Measurements from ENCODE around the gene CCDC88C.

CCDC88C gene

GRCh38 chr14:91341751-91342154 is 75.9 kb downstream of the CCDC88C start:
- no peak overlapping the region for H3K18ac ChIP-seq (ENCODE audit: low read length)
- no peak overlapping the region for H3K27ac ChIP-seq (replicated peaks; ENCODE audit: low read length)
- no CpG with 5 or more reads among the region's 7 CpGs for WGBS, 2 donors (ENCODE audit: extremely low coverage in 2 of 2, insufficient read length in 2 of 2, insufficient replicate concordance in 1 of 2)
- peaks cover 21 to 51% of the 10 kb centered on the region in 2 donors for H3K36me3 ChIP-seq (replicated peaks in 1 of 2; ENCODE audit: control insufficient read depth in 2 of 2, insufficient read depth in 2 of 2, low read length in 2 of 2)
- no peaks in the 10 kb centered on the region for H3K9me3 ChIP-seq (replicated peaks in 1 of 2; ENCODE audit: control insufficient read depth in 2 of 2, insufficient read depth in 1 of 2, low read depth in 1 of 2, low read length in 2 of 2)
- no peak overlapping the region for H3K14ac ChIP-seq (ENCODE audit: low read length)
- no peak overlapping the region for H2BK15ac ChIP-seq (ENCODE audit: low read length)
- H3K27me3 ChIP-seq (ENCODE audit: control insufficient read depth in 3 of 3, insufficient read depth in 3 of 3, low read depth in 1 of 3, low read length in 3 of 3) = no peaks in the 10 kb centered on the region
- H3K4ac ChIP-seq (ENCODE audit: low read length) = no peak overlapping the region
- no peak overlapping the region for H2BK12ac ChIP-seq (ENCODE audit: low read length)
- H3K23ac ChIP-seq (ENCODE audit: low read depth, low read length, poor library complexity) = no peak overlapping the region
- H4K91ac ChIP-seq (ENCODE audit: low read depth, low read length, poor library complexity) = no peak overlapping the region
- peaks cover 0 to 5% of the 10 kb centered on the region in 2 donors for H3K4me1 ChIP-seq (ENCODE audit: control insufficient read depth in 2 of 2, insufficient read depth in 1 of 2, low read depth in 1 of 2, low read length in 2 of 2)
- no peak overlapping the region for H4K8ac ChIP-seq (ENCODE audit: low read depth, low read length)
- no peak overlapping the region for H2BK120ac ChIP-seq (ENCODE audit: low read depth, low read length)
- no peak overlapping the region for H3K9ac ChIP-seq (ENCODE audit: low read depth, low read length, poor library complexity)
- H2AFZ ChIP-seq (ENCODE audit: low read length) = no peak overlapping the region
- no peak overlapping the region for H2AK5ac ChIP-seq (ENCODE audit: low read depth, low read length)
- H3K79me1 ChIP-seq (ENCODE audit: low read depth, low read length) = peaks cover 6% of the 10 kb centered on the region
- DNase-seq (ENCODE audit: low spot score) = no peak
- H3K4me3 ChIP-seq (ENCODE audit: low read length in 2 of 2) = no peak overlapping the region
- H3K4me2 ChIP-seq (ENCODE audit: insufficient read depth, low read length, poor library complexity, severe bottlenecking) = no peak overlapping the region
- no peak overlapping the region for H2BK5ac ChIP-seq (ENCODE audit: low read length)

- H2BK12ac ChIP-seq (ENCODE audit: low read length) = no peak overlapping the region
- no peak overlapping the region for H2BK5ac ChIP-seq (ENCODE audit: low read length)
- DNase-seq (ENCODE audit: low spot score) = no peak
- no peak overlapping the region for H3K9ac ChIP-seq (ENCODE audit: low read depth, low read length, poor library complexity)
- peaks cover 6% of the 10 kb centered on the region for H3K79me1 ChIP-seq (ENCODE audit: low read depth, low read length)
- no peaks in the 10 kb centered on the region for H3K9me3 ChIP-seq (replicated peaks in 1 of 2; ENCODE audit: control insufficient read depth in 2 of 2, insufficient read depth in 1 of 2, low read depth in 1 of 2, low read length in 2 of 2)
- WGBS, 2 donors (ENCODE audit: extremely low coverage in 2 of 2, insufficient read length in 2 of 2, insufficient replicate concordance in 1 of 2) = no CpG with 5 or more reads among the region's 2 CpGs
- no peak overlapping the region for H3K4ac ChIP-seq (ENCODE audit: low read length)
- H4K8ac ChIP-seq (ENCODE audit: low read depth, low read length) = no peak overlapping the region
- H3K14ac ChIP-seq (ENCODE audit: low read length) = no peak overlapping the region
- no peak overlapping the region for H4K91ac ChIP-seq (ENCODE audit: low read depth, low read length, poor library complexity)
- no peak overlapping the region for H2BK120ac ChIP-seq (ENCODE audit: low read depth, low read length)
- H3K4me2 ChIP-seq (ENCODE audit: insufficient read depth, low read length, poor library complexity, severe bottlenecking) = no peak overlapping the region
- H3K18ac ChIP-seq (ENCODE audit: low read length) = no peak overlapping the region
- H2AFZ ChIP-seq (ENCODE audit: low read length) = no peak overlapping the region
- H2AK5ac ChIP-seq (ENCODE audit: low read depth, low read length) = no peak overlapping the region
- H2BK15ac ChIP-seq (ENCODE audit: low read length) = no peak overlapping the region
- no peak overlapping the region for H3K27ac ChIP-seq (replicated peaks; ENCODE audit: low read length)
- peaks cover 0 to 2% of the 10 kb centered on the region in 2 donors for H3K4me1 ChIP-seq (ENCODE audit: control insufficient read depth in 2 of 2, insufficient read depth in 1 of 2, low read depth in 1 of 2, low read length in 2 of 2)
- no peak overlapping the region for H3K4me3 ChIP-seq (ENCODE audit: low read length in 2 of 2)
- no peaks in the 10 kb centered on the region for H3K27me3 ChIP-seq (ENCODE audit: control insufficient read depth in 3 of 3, insufficient read depth in 3 of 3, low read depth in 1 of 3, low read length in 3 of 3)
- H3K23ac ChIP-seq (ENCODE audit: low read depth, low read length, poor library complexity) = no peak overlapping the region
- H3K36me3 ChIP-seq (replicated peaks in 1 of 2; ENCODE audit: control insufficient read depth in 2 of 2, insufficient read depth in 2 of 2, low read length in 2 of 2) = peaks cover 21 to 55% of the 10 kb centered on the region in 2 donors
These were observed 76.3 kb downstream of the CCDC88C start for GRCh38 chr14:91341334-91341733.

GRCh38 chr14:91339671-91340369 is 77.8 kb downstream of the CCDC88C start:
- H3K4ac ChIP-seq (ENCODE audit: low read length) = no peak overlapping the region
- H2AK5ac ChIP-seq (ENCODE audit: low read depth, low read length) = peak overlapping the region; percentile 4
- H2BK15ac ChIP-seq (ENCODE audit: low read length) = no peak overlapping the region
- no peak overlapping the region for H3K27ac ChIP-seq (replicated peaks; ENCODE audit: low read length)
- peaks cover 6% of the 10 kb centered on the region for H3K79me1 ChIP-seq (ENCODE audit: low read depth, low read length)
- H2BK120ac ChIP-seq (ENCODE audit: low read depth, low read length) = no peak overlapping the region
- no peak overlapping the region for H3K23ac ChIP-seq (ENCODE audit: low read depth, low read length, poor library complexity)
- H3K36me3 ChIP-seq (replicated peaks in 1 of 2; ENCODE audit: control insufficient read depth in 2 of 2, insufficient read depth in 2 of 2, low read length in 2 of 2) = peaks cover 28 to 70% of the 10 kb centered on the region in 2 donors
- H3K4me3 ChIP-seq (ENCODE audit: low read length in 2 of 2) = no peak overlapping the region
- H3K9ac ChIP-seq (ENCODE audit: low read depth, low read length, poor library complexity) = no peak overlapping the region
- no peaks in the 10 kb centered on the region for H3K27me3 ChIP-seq (ENCODE audit: control insufficient read depth in 3 of 3, insufficient read depth in 3 of 3, low read depth in 1 of 3, low read length in 3 of 3)
- no peak overlapping the region for H4K8ac ChIP-seq (ENCODE audit: low read depth, low read length)
- no peak overlapping the region for H3K4me2 ChIP-seq (ENCODE audit: insufficient read depth, low read length, poor library complexity, severe bottlenecking)
- no peak overlapping the region for H3K14ac ChIP-seq (ENCODE audit: low read length)
- no CpG with 5 or more reads among the region's 30 CpGs for WGBS, 2 donors (ENCODE audit: extremely low coverage in 2 of 2, insufficient read length in 2 of 2, insufficient replicate concordance in 1 of 2)
- no peaks in the 10 kb centered on the region for H3K9me3 ChIP-seq (replicated peaks in 1 of 2; ENCODE audit: control insufficient read depth in 2 of 2, insufficient read depth in 1 of 2, low read depth in 1 of 2, low read length in 2 of 2)
- no peak overlapping the region for H2BK5ac ChIP-seq (ENCODE audit: low read length)
- no peaks in the 10 kb centered on the region for H3K4me1 ChIP-seq (ENCODE audit: control insufficient read depth in 2 of 2, insufficient read depth in 1 of 2, low read depth in 1 of 2, low read length in 2 of 2)
- no peak overlapping the region for H2AFZ ChIP-seq (ENCODE audit: low read length)
- no peak overlapping the region for H4K91ac ChIP-seq (ENCODE audit: low read depth, low read length, poor library complexity)
- no peak overlapping the region for H2BK12ac ChIP-seq (ENCODE audit: low read length)
- no peak overlapping the region for H3K18ac ChIP-seq (ENCODE audit: low read length)
- no peak for DNase-seq (ENCODE audit: low spot score)

- Histone ChIP-seq H3K4me2 (ENCODE audit: insufficient read depth, low read length, poor library complexity, severe bottlenecking) (no peak overlapping the region), H2BK120ac (ENCODE audit: low read depth, low read length) (no peak overlapping the region)
These were observed 78.5 kb downstream of the CCDC88C start for GRCh38 chr14:91339076-91339475.

More at GRCh38 chr14:91339076-91339475, 78.5 kb downstream of the CCDC88C start:
- peak overlapping the region; percentile 34 for H3K23ac ChIP-seq (ENCODE audit: low read depth, low read length, poor library complexity)
- H2AFZ ChIP-seq (ENCODE audit: low read length) = no peak overlapping the region
- no peak overlapping the region for H4K8ac ChIP-seq (ENCODE audit: low read depth, low read length)
- H3K18ac ChIP-seq (ENCODE audit: low read length) = peak overlapping the region; percentile 15
- no peaks in the 10 kb centered on the region for H3K4me1 ChIP-seq (ENCODE audit: control insufficient read depth in 2 of 2, insufficient read depth in 1 of 2, low read depth in 1 of 2, low read length in 2 of 2)
- no peak overlapping the region for H2BK15ac ChIP-seq (ENCODE audit: low read length)
- DNase-seq (ENCODE audit: low spot score) = no peak
- H3K27me3 ChIP-seq (ENCODE audit: control insufficient read depth in 3 of 3, insufficient read depth in 3 of 3, low read depth in 1 of 3, low read length in 3 of 3) = no peaks in the 10 kb centered on the region
- H2BK12ac ChIP-seq (ENCODE audit: low read length) = no peak overlapping the region
- no peaks in the 10 kb centered on the region for H3K9me3 ChIP-seq (replicated peaks in 1 of 2; ENCODE audit: control insufficient read depth in 2 of 2, insufficient read depth in 1 of 2, low read depth in 1 of 2, low read length in 2 of 2)
- H3K14ac ChIP-seq (ENCODE audit: low read length) = peak overlapping the region; percentile 66
- WGBS, 2 donors (ENCODE audit: extremely low coverage in 2 of 2, insufficient read length in 2 of 2, insufficient replicate concordance in 1 of 2) = no CpG with 5 or more reads among the region's 17 CpGs
- no peak overlapping the region for H3K27ac ChIP-seq (replicated peaks; ENCODE audit: low read length)
- H3K79me1 ChIP-seq (ENCODE audit: low read depth, low read length) = peaks cover 6% of the 10 kb centered on the region
- H3K36me3 ChIP-seq (replicated peaks in 1 of 2; ENCODE audit: control insufficient read depth in 2 of 2, insufficient read depth in 2 of 2, low read length in 2 of 2) = peaks cover 31 to 78% of the 10 kb centered on the region in 2 donors
- no peak overlapping the region for H4K91ac ChIP-seq (ENCODE audit: low read depth, low read length, poor library complexity)
- no peak overlapping the region for H2AK5ac ChIP-seq (ENCODE audit: low read depth, low read length)
- H2BK5ac ChIP-seq (ENCODE audit: low read length) = peak overlapping the region; percentile 48
- no peak overlapping the region for H3K4ac ChIP-seq (ENCODE audit: low read length)
- no peak overlapping the region for H3K4me3 ChIP-seq (ENCODE audit: low read length in 2 of 2)
- peak overlapping the region; percentile 56 for H3K9ac ChIP-seq (ENCODE audit: low read depth, low read length, poor library complexity)

Measured in neuronal stem cell (in vitro differentiated cells).